Erythroblast (primary cell): Measurements from ENCODE around the gene CYP24A1.

Experiments used
- GATA1 ChIP-seq: IDR thresholded peaks from 2 replicates; pipeline ENCODE4 v1.6.1; 2011; ENCODE audit warnings: low read depth, mild to moderate bottlenecking, control low read depth, low read length, moderate library complexity
- POLR2A ChIP-seq: IDR thresholded peaks from 2 replicates; pipeline ENCODE4 v1.6.1; 2011; ENCODE audit warnings: mild to moderate bottlenecking, low read length

DNA sequence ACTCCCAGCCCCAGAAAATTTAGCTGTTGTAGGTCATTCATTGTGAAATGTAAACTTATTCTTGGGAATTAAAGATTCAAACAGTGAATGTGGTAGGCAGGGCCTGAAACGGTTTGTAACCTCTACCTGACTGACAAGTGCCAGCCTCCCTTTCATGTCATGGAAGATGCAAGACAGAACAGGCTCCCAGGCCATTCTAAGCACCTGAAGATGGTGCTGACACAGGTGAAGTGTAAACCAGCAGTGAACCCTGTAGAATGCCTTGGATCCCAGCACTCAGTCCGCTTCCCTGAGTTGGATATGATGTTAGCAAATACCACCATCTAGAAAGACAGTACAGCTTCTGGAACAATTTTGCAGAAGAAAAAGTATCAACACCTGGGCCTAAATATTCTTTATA lies 19.3 kb downstream of the CYP24A1 start:
- TF ChIP-seq POLR2A (no peak), GATA1 (no peak)
